HG02981 (cell line): ENCODE measurements around the gene MDFIC2.
"Not testable (repeated sequence)": the region's sequence is repeated elsewhere in the genome, so short reads cannot be mapped to it uniquely, and the experiment has no call there.

Experiments used
- ATAC-seq: cut with Tn5 transposase; IDR thresholded peaks from one replicate; pipeline ENCODE4 v1.9.1; 2021; ENCODE audit warnings: mild to moderate bottlenecking, moderate library complexity; ENCODE audit not compliant: unreplicated experiment

Gene MDFIC2

DNA sequence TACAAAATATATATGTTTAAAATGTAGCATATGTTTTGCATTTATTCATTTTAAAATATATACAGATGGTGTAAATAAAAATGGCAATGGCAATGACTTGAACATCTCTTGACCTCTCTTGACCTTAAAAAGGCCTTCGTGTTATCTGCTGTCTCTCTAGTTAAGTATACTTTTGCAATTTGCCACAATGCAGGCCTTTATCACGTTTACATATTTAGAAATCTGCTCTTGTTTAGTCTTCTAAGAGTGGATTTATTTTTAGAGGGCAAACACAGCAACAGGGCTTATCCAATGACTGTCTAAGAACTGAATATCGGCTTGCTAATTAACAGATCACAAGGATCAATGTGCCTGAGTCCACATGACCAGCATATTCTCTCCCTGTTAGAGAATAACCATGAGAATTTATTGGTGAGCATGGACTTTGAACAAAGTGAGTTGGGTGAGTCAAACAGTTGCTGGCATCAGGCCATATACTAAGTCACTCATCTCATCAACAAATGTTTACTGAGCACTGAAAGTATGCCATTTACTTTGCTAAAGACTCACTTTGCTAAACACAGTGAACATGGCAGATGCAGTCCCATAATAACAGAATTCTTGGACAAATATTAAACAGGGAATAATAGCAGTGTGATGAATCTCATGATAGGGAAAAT lies 48.2 kb downstream of the MDFIC2 start:
- no peak for ATAC-seq

DNA sequence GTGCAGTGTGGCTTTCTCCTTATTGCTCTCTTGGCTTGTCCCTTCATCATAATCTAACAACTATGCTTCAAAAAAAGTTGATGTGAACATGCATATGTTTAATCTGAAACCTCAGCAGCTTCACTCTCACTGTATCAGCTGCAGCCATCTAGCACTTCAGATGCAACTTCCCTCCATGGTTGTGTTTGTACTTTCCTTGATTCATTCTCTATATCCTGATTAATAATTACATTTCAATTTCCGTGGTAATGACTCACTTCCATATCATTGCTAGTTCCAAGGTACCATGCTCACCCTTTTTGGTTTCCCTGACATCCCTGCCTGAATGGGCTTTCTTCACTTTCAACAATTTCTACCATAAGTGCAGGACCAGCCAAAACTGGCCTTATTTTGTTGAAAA lies 51.2 kb downstream of the MDFIC2 start:
- ATAC-seq = no peak

DNA sequence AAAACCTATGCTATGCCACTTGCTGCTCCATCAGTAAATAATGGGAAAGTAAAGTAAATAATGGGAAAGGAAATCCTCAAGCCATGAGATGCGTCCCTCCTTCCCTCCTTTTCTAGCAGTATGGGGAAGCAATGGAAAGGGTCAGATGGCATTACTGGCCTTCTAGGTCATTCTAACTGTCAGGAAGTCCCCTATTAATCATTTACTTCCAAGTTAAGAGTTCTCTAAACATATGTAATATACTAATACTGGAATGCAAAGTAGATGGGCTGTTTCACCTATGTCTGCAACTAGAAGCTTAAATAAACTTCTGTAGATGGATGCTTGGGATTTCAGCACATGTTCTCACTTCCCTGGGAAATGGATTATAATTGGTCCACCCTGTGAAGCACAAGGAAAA lies 55.9 kb downstream of the MDFIC2 start:
- ATAC-seq = peak; percentile 53

DNA sequence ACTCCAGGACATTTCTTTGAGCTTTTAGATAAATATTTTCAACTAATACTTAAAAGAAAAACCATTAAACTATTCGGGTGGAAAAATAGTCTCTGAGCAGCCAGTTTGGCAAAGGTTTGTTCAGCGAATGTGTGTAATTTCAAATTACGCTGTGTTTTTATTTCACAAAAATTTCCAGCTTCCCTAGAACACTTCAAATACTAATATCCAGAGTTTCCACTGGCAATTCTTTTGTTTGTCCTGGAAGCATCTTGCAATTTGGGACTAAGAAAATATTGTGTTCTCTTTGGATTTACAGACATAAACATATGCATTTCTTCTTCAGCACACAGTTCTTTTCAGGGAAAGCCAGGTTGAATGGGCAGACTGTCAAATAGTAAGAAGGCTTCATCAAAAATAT lies 61.9 kb downstream of the MDFIC2 start:
- no peak for ATAC-seq

DNA sequence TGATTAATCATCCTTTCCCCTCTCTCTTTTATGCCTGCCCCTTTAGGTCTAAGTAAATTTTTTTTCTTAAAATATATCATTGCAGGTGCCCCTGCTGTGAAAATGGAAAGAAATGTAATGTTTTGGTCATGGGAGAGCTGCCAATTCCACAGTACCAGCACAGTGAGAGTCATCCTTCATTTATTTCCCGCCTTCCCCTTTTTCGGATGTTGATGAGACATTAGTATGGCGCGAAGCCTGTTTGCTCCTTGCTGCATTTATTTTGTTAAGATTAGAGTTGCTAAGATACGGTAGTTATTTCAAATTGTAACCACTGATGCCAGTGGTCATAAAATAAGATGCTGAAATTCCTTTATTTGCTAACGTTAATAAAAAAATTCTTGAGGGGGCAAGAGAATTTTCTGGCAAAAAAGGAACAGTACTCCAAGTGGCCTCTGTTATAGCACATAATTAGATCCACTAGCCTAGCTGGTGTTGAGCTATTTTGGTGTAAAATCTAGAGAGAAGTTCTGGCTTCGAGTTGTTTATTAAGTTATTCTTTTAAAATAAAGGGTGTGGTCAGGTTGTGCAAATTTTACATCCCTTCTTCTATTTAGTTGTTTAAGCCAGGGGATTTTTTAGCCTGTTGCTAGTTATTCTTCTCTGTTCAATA lies 62.8 kb downstream of the MDFIC2 start:
- ATAC-seq = no peak

DNA sequence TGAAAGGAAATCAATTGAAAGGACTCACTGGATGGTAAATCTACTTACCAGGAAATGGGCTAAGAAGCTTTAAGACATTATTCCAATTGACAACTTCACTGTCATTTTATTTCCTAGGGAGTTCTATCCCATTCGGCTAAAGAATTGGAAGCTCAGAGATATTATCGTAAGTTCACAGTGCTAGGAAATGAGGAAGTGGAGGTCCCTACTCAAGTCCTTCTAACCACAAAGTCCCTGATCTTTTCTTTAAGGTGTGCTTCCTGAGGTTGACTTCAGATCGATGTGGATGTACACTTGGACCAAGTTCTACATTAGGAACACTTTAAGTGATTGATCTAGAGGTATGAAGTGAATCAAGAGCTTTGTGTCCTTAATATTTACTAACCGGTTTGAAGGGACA lies 63.6 kb downstream of the MDFIC2 start:
- ATAC-seq = no peak

DNA sequence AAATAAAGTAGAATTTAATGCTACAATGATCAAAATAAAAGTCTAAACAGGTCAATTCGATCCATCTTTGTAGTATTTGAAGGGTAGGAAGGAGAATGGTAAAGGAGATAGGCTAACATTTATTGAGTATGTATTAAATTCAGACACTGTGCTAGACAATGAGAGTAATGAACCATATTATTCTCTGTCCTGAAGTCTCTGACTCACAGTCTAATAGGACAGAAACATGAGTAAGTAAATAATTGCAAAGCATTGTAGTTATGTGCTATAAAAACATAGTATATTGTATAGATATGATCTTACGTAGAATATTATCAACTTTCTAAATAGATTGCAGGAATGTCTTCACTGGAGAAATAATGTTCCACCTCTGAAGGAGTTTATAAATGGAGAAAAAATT lies 64.5 kb downstream of the MDFIC2 start:
- ATAC-seq = no peak

DNA sequence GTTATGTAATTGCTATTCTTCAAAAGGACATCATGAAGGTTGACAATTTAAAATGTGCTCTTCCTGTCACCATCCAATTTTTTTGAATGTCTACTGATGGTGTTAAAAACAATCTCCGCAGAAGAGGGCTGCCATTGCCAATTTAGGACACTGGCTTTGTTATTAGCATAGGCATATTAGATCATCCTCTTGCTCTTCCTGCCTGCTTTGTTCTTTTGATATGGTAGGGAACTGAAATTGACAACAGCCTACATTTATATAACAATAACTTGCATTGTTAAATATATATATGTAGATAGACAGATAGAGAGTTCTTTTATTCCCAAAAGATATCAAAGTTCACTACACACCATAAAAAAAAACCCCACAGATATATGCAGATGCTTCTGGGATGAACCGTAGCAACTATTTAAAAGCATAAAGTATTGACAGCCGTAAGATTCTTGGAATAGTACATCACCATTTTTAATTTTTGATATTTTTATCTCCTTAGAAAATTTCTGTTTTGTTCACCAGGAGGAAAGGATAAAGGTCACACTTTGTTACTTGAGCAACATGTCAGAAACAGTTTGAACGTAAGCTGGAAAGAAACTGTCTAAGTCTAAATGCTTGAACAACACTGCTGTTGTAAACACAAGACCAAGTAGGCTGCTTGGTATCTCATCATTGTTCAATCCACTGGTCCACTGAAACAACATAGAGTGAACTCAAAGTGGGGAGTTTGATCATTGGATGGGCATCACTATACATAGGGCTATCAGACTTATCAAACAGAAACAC lies 66.5 kb downstream of the MDFIC2 start:
- no peak for ATAC-seq

DNA sequence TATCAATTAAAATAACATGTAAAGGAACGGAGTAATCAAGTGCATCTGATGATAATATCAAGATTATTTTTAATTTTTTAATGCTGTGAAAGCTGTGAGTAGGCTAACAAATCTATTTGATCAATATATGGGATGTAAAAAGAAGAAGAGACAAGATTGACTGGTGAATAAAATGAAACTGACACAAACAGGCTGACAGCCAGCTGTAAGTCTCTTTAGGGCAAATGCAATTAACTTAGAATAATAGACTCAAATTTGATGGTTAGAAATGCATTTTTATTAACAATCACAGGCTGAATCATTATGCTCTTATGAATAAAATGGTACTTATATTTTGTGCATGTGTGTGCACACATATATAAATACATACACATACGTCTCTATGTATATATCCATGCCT lies 68.0 kb downstream of the MDFIC2 start:
- no peak for ATAC-seq

DNA sequence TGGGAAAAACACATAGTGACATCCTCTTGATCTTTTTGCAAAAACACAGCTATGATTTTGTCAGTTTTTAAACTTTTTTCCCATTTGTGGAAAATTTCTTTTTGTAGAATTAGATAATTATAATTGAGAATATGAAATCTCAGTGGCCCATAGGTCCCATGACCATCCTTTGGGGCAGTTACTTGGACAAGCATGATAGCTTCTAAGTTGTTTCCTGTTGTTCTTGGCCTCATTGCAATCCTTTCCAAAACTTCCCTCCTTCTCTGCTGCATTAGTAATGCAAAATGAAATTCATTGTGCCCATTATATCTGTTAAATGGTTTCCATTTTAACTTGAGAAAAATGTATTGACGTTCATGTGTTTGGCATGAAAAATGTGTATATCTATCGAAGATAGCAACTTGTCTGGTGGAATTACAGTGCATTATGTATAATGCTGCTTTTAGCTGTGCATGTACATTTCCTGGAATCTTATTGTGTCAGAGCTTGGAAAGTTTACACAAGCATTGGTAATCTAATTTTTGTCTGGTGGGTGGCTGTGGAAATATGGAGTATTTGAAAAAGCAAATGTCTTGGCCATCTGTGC lies 70.0 kb downstream of the MDFIC2 start:
- ATAC-seq = no peak

DNA sequence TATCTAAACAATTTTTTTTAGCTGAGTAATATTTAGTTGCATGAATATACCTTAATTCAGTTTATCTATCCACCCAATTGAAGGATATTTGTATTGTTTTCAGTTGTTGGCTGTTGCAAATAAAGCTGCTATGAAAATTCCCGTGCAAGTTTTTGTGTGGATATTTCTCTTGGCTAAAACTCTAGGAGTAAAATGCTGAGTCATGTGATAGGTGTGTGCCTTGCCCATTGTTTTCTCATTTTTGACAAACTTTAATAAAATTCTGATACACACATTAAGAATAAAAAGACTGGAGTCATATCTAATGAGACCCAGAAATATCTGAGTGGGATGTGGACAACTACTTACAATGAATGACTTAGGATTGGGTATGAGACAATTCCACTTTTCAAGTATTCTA lies 78.6 kb downstream of the MDFIC2 start:
- ATAC-seq = no peak

DNA sequence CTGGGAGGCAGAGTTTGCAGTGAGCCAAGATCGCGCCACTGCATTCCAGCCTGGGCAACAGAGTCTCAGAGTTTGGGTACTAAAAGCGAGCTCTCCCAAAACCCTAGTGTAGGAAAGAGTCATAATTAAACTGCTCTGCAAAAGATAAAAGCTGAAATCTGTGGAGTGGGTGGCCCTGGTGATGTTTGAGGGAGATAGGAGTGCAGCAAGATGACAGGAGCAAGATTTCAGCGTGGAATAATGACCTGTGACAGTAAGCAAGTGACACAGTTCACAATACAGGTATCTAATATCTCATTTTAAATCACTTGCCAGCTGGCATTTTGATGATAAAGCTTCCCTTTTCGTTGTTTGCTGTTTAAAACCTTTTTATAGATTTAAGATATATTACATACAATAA lies 79.3 kb downstream of the MDFIC2 start:
- no peak for ATAC-seq

DNA sequence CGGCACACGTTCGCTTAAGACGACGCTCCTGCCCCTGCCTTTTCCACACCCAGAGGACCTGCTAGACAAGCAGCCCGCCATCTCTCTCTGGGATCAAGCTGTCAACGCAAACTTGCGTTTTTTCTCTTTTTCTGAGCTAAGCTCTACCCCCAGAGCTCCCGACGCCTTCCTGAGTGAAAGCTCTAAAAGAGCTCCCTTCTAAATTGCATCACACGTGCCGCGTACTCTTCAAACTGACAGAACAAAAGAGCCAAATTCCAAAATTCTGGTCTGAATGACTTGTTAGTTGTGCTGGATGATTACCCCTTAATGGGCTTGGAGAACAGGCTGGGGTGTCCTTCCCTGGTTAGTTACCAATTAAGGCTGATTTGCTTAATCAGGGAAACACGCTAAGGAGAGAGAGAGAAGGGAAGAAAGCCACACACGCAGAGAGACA lies 81.2 kb downstream of the MDFIC2 start:
- ATAC-seq = no peak

DNA sequence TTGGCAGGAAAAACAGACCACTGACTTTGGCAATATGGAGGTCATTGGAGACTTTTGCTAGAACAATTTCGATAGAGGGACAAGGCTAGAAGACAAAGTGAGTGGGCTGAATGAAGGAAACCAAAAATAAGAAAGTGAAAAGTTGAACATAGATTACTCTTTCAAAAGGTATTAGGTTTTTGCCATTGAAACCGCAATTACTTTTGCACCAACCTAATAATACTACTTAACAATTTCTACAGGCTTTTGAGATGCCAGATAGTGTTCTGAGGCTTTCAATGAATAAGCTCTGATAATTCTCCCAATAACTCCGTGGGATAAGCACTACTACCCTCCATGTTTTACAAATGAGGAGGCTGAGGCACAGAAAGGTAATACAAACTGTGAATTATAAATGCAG lies 85.0 kb downstream of the MDFIC2 start:
- no peak for ATAC-seq

DNA sequence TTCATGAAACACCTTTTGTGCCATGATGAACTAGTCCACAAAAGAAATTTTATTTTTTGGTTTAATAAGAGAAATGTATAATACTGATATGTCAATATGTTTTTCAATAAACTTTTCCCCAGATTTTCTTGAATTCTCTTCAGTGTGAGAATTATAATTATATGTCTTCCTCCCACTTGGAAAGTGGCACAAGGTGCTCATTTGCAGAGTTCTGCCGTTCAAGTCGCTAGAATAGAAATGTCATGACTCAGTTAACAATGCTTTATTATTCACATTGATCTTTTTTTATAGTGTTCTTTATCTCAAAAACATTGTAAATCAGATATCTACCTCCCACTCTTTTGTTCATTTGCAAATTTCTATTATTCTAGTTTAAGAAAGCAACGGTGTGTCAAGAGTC lies 87.3 kb downstream of the MDFIC2 start:
- no peak for ATAC-seq

DNA sequence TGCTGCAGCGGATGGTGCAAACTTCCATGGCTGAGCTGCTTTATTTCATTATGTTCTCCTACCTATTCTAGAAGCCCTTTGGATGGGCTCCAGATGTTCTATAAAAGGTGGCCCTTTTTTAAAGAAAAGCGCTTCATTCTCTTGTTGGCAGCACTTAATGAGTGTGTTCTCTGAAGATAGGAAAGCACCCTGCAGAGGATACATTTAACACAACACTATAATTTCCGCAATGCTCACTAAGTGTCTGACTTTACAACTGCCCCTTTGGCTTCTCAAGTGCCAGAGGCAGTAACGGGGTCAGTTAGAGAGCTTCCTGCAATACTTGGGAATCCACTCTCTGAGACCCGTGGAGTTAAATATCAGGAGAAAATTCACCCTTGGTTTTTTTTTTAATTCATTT lies 88.1 kb downstream of the MDFIC2 start:
- no peak for ATAC-seq

DNA sequence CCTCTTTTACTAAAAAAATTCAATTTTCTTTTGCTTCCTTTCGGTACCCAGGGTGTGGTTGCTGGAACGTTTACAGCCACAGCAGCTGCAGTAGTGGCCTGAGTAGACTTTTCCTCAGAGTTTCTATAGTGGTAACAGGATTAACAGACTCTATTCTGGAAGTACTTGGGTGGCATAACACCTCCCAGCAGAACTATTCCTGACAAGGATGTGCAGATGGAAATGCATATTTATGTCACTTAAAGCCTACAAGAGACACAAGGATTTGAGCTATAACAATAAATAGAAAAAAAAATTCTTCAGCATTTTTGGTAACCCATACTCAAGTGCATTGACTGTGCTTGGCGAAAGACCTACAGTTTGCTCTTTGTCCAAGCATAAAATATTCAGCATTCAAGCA lies 94.0 kb downstream of the MDFIC2 start:
- ATAC-seq = no peak

DNA sequence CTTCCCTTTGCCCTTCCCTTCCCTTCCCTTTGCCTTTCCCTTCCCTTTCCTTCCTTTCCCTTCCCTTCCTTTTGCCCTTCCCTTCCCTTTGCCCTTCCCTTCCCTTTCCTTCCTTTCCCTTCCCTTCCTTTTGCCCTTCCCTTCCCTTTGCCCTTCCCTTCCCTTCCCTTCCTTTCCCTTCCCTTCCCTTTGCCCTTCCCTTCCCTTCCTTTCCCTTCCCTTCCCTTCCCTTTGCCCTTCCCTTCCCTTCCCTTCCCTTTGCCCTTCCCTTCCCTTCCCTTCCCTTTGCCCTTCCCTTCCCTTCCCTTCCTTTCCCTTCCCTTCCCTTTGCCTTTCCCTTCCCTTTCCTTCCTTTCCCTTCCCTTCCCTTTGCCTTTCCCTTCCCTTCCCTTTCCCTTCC lies 101.2 kb downstream of the MDFIC2 start:
- ATAC-seq = not testable (repeated sequence)

DNA sequence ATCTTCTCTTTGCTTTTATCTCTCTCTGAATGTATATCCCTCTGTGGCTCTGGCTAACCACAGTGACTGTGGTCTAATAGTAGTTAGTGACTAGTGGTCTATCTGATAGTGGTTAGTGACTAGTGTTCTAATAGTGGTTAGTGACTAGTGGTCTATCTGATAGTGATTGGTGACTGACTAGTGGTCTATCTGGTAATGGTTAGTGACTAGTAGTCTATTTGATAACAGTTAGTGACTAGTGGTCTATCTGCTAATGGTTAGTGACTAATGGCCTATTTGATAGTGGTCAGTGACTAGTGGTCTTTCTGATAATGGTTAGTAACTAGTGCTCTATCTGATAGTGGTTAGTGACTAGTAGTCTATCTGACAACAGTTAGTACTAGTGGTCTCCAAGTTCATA lies 110.5 kb downstream of the MDFIC2 start:
- ATAC-seq = no peak

DNA sequence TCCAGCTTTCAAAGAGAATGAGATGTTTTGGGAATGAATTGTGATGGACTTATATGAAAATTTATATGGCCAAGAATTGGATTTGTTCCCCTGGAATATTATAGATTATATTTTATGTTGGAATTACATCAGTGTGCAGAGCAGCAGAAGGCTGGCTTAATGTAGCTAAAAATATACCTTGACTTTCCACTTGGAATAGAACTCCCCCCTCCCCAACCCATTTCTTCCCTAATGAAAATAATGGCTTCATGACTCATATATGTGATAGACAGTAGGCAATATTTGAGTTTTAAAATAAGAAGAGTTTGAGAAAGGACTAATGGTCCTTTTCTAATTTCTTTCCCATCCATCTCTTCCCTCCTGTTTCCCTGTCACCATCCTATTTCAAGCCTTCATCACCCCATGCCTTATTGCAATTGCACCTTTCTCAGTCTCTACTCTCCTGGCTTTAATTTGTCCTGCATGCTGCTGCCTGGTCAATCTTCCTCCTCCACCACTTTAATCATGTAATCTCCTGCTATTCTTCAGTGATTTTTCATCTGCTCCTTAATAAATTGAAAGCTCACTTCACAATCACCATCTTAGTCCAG lies 122.5 kb downstream of the MDFIC2 start:
- no peak for ATAC-seq

DNA sequence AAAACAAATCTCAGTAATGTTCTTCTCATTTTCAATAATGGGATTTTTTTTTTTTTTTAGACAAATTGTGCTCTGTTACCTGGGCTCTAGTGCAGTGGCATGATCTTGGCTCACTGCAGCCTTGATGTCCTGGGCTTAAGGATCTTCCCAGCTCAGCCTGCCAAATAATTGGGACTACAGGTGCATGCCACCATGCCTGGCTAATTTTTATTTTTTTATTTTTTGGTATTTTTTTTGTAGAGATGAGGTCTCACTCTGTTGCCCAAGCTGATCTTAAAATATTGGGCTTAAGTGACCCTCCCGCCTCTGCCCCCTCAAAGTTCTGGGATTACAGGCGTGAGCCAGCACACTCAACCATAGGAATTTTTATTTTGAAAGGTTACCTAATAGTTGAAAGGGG lies 126.2 kb downstream of the MDFIC2 start:
- no peak for ATAC-seq
